Activated naive CD4-positive, alpha-beta T cell (primary cell): Measurements from ENCODE around the gene SEMA4C.
"Not testable (repeated sequence)": the region's sequence is repeated elsewhere in the genome, so short reads cannot be mapped to it uniquely, and the experiment has no call there.

ENCODE experiments used
- DNase-seq, 4 experiments: peaks; one replicate each; lab custom pipeline; 2025; lab: John Stamatoyannopoulos, UW

Gene SEMA4C

GRCh38 chr2:96866986-96867755 lies 2.7 kb downstream of the SEMA4C start:
- no peak for DNase-seq

DNA sequence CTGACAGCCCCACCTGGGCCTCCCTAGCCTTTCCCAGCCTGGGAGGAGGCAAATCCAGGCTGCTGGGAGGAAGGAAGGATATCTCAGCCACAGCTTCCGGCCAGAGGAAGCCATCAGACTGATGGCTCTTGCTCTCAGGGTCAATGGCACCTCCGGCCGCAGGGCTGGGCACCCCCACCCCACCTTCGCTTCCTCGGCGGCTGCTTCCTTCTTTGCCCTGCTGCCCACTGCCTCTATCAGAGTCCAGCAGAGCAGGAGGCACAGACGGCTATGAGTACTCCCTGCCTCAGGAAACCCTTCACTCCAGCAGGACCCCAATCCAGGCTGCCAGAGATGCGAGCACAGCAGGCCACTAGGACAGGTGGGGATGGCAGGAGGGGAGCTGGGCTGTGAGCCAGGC lies 3.3 kb downstream of the SEMA4C start:
- no peak for DNase-seq

GRCh38 chr2:96866149-96866548 lies 3.7 kb downstream of the SEMA4C start:
- no peak for DNase-seq

DNA sequence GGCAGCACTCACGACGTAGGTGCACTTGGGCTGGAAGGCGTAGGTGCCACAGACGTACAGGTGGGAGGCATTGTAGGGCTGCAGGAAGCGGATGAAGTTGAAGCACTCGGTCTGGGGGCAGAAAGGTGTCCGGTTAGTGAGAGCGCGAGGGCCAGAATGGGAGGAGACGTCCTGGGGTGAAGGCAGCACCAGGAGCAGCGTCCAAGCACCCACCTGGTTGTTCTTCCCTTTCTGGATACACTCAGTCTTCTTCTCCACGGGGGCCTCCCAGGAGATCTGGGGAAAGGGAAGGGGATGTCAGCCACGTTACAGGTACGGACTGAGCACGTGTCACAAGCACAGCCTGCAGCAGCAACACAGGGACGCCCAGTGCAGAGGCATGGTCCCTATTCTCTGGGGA lies 4.2 kb downstream of the SEMA4C start:
- no peak for DNase-seq

- no peak for DNase-seq
These were observed 5.4 kb downstream of the SEMA4C start for GRCh38 chr2:96864343-96865091.

DNA sequence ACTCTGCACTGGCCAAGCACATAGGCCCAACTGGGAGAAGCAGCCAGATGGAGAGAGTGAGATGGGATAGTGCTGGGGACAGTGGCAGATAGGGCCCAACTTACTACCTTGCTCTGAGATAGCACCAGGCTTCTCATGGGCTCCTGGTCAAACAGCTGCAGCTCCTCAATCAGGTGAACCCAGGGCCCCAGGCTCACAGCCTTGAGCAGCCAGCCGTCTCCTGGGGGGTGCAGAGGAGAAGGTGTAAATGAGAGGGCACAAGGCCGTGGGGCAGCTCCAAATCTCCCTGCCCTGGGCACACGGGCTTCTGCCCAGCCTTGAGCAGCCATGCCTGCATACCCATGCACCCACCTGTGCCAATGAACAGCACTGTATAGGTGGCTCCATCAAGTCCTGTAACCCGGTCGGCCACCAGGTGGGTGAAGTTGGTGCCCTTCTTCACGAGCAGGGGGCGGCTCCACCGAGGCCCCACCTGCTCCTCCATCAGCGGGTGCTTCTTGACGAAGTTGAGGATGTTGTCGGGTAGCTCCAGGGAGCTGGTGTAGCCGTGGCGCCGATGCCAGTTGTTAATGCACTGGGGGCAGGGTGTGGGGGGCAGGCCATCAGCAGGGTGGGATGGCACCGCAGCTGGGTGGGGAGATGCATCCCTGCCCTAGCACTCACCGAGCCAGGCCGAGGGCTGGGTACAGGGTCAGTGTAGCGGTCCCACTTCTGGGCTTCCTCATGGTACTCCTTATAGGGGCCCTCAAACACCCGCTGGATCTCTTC lies 6.1 kb downstream of the SEMA4C start:
- no peak for DNase-seq

DNA sequence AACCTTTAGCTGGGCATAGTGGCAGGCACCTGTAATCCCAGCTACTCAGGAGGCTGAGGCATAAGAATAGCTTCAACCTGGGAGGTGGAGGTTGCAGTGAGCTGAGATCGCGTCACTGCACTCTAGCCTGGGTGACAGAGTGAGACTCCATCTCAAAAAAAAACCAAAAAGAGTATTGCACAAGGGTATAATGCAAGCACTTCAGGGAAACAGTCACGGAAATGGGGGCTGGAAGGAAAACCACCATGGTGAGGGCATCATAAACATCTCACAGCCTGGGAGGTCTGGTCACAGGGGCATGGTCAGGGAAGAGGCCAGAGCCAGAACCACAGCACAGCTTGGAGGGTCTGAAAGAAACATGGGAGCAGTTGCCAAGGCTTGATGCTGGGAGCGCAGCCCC lies 6.8 kb downstream of the SEMA4C start:
- DNase-seq: not testable (repeated sequence)

DNA sequence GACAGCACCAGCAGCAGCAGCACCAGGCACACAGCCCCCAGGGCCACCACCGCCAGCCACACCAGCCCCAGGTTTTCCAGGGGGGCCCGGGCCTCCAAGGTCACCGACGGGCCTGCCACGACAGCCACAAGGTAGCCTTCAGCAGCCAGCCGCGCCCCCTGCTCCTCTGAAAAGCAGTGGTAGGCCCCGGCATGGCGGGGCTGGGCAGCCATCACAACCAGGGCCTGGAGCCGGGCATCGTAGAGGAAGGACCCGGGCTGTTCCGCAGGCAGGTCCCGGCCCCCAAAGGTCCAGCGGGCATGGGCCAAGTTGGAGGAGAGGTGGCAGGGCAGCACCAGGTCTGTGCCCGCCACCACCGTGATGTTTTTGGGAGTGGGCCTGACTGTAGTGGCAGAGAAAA lies 8.8 kb downstream of the SEMA4C start:
- DNase-seq: no peak

DNA sequence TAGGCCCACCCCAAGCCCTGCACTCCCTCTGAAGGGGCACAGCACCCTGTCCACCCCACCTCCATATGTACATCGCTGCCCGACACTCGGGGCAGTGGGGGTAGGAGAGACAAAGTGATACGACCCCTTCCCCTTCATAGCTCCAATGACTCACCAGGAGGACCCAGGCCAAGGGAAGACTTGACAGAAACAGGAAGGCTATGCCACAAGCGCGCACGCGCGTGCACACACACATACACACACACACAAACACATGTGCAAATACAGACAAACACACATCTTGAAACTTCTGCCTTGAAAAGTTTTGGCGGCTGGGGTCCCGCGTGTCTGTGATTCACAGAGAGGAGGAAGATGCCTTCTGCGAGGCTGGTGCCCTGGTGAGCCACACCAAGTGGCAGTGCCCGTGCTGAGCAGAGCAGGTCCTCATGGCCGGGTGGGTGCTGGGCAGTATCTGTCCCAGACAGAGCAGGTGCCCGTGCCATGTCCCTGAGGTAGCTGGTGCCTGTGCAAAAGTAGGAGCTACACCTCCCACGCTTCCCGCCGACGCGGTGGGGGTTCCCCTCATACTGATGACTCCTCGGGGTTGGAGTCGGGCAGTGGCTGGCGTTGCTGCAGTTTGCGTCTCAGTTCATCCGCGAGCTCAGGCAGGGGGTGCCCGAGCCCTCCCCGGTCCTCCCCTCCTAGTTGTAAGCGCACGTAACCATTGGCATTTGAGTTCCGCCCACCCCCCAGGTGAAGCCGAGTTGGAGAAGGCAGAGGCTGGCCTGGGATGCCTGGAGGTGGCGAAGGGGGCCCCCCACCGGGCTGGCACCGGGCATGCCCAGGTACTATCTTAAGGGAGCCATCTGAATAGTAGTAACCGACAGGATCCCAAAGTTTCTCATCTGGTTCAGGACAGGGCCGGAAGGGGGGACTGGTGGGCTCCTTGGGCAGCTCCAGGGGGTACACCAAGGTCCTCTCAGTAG lies 9.5 kb downstream of the SEMA4C start:
- DNase-seq: no peak

- no peak for DNase-seq
These were observed 10.2 kb downstream of the SEMA4C start for GRCh38 chr2:96859681-96860064.

DNA sequence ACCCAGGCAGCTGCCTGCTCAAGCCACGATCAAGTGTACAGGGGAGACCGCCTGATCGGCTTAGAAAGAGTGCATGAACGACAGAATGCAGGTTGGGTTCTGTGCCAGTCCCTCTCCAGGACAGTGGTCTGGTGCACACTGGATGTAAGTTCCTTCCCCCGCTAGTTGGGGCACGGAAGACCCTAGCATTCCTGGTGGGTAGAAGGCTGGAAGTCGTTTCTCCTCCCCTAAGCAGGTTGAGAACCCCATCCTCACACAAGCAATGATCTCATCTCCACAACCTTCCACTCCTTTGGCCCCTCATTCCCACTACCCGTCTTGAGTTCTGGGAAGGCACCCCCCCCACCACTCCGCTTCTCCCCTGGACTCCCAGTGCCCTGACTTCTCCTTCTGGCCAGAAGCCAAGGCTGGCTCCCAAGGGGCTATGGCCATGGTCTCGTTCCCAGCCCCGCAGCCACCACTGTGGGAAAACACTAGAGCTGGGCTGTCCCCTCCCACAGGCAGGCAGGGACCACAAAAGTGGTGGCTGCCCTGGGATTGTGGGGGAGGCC lies 10.7 kb downstream of the SEMA4C start:
- no peak for DNase-seq

DNA sequence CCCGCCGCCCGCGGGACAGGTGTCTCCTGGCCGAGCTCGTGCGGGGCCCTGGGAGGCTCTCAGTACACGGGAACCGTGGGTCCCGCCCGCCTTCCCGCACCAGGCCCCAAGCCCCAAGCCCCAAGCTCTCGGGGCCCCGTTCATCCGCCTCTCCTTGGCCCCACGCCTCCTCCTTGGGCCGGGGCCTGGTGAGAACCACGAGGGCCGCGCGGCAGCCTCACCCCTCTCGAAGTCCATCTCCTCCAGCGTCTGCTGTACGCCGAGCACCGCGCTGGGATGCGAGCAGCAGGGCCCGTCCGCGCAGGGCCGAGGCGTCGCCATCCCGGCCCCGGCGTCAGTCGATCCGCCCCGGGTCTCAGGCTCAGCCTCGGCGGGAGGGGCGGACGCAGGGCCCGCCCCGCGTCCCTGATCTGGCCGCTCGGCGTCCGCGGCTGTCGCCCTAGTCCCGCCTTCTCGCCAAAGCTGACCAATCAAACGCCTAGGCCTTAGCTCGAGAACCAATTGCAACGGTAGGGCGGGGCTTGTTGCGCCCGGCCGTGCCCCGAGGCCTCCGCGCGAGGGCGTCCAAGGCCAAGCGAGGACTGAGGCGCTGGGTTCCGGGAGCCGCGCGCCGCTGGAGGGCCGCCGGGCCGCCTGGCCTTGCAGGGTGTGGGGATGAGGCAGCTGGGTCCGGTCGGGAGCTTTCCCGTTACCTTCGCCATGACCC lies 12.1 kb downstream of the SEMA4C start, which contains the start of gene ANKRD39:
Gene ANKRD39, minus strand, starts transcription at position 350 of the 706 bp plus-strand sequence. Its CDS starts 29 bp downstream, at position 321.
- peak; percentile 91 to 97 (median 92) for DNase-seq

DNA sequence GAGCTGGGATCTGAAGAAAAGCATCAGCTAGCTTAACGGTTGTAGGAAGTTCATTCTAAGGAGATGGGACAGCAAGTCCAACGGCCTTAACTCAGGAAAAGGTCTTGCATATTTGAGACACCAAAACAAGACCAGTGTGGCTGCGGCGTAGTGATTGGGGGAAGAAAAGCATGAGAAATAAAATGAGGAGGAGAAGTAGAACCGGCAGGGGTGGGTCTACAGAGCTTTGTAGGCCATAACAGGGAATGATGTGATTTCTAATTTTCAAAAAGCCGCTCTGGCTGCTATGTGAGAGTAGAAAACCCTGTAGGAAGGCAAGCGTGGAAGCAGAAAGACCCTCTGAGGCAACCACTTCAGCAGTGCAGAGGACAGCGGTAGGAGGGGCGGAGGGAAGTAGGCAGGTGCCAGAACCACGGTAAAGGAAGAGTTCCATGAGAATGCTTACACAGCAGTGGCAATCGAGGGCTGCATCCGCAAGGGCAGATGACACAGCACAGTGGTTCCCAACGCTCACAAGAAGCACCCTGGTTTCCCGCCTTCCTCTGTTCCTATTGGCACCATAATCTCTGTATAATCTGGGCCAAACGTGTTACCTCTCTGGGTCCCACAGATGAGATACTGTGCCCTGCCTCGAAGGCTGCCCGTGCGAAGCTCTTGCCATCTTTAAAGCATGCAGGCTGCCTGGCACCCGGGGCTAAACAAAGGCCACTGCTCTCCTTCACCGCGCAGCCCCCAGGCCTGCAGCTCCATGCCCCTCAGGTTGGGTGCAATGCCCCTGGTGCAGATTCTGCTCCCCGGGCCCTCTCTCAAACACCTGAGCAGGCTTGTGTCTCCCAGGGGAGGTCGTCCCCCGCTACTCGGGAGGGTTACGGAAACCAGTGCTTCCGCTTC lies 12.9 kb downstream of the SEMA4C start:
- DNase-seq: peak in 1 of 4 experiments; percentile 37

DNA sequence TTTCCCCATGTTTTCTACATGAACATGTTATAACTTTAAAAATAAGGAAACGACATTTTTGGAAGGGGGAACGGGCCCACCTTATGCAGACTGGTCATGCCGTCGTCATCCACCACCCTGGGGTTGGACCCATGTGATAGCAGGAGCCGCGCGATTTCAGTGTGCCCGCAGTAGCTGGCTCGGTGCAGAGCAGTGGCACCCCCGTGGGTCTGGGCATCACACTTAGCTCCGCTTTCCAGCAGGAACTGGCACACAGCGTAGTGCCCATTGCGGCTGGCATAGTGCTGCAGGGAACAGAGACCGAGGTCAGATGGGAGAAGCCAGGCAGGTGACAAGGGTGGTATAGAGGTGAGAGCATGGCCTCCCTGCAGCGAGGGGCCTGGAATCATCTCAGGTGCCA lies 16.6 kb downstream of the SEMA4C start:
- DNase-seq: no peak

DNA sequence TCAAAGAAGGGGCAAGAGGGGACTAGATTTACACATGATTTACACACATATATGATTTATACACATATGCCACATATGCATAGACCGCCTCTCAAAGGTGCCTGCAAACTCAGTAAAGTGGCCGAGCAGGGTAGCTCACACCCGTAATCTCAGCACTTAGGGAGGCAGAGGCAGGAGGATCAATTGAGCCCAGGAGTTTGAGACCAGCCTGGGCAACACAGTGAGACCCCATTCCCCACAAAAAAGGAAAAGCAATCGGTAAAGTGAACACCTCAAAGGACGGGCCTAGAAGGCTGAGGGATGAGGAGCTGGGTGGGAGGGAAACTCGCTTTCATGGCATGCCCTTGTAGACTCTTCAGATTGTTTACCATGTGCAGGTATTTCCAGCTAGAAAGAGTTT lies 17.2 kb downstream of the SEMA4C start:
- DNase-seq: no peak

- no peak for DNase-seq
These were observed 21.6 kb downstream of the SEMA4C start for GRCh38 chr2:96848264-96848663.

GRCh38 chr2:96847586-96847985 lies 22.3 kb downstream of the SEMA4C start:
- DNase-seq: no peak

DNA sequence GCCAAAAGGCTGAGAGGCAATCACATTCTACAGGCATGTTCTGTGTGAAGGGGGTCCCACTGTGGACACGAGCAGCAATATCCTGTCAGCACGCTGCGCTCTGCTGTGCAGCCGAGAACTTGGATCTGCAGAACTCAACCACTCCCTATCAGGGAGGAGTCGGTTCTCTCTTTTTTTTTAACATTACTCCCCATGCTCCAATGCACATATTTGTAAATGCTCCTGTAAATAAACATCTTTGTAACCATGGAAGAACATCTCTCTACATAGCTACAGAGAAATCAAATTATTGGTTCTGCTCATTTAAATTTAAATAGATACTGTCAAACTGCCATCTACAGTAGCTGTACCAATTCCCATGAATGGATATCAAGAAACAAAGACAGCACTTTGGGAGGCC lies 23.1 kb downstream of the SEMA4C start:
- DNase-seq: no peak

- no peak for DNase-seq
These were observed 25.5 kb downstream of the SEMA4C start for GRCh38 chr2:96844405-96844808.
